Measurements from ENCODE around the gene PTPRM.

The PTPRM gene

GRCh38 chr18:7978834-7979233 is 411.7 kb downstream of the PTPRM start:
- ChIA-PET POLR2A (no interaction called here), CTCF (interaction anchor here (0.9 kb wide), 3 partner anchors 107 to 411 kb away, joined by 3 to 4 read pairs (median 3); no protein-coding TSS in a partner anchor)
- no peak for TF ChIP-seq ZNF596 (tag by site-specific recombination; IDR thresholded peaks at IDR 0.05)
- no peak for TF ChIP-seq ZNF426 (tag by site-specific recombination; IDR thresholded peaks at IDR 0.05)
- TF ChIP-seq OVOL3 (tag by site-specific recombination; IDR thresholded peaks at IDR 0.05): no peak
- TF ChIP-seq SCRT2 (tag by site-specific recombination; IDR thresholded peaks at IDR 0.05): no peak
- TF ChIP-seq ZNF670 (tag by site-specific recombination; IDR thresholded peaks at IDR 0.05; ENCODE audit: low read depth): no peak
- TF ChIP-seq ZNF114 (tag by site-specific recombination; IDR thresholded peaks at IDR 0.05): no peak
- TF ChIP-seq PRDM1 (tag by site-specific recombination; IDR thresholded peaks at IDR 0.05): no peak
- no peak for TF ChIP-seq KLF8 (tag by site-specific recombination; IDR thresholded peaks at IDR 0.05)
- TF ChIP-seq ZNF707 (tag by site-specific recombination; IDR thresholded peaks at IDR 0.05): no peak
- TF ChIP-seq ZNF837 (tag by site-specific recombination; IDR thresholded peaks at IDR 0.05): no peak
- TF ChIP-seq HOXA7 (CRISPR knock-in tag; IDR thresholded peaks at IDR 0.05; ENCODE audit: borderline replicate concordance): no peak
- TF ChIP-seq SP7 (tag by site-specific recombination; IDR thresholded peaks at IDR 0.05): no peak
- no peak for TF ChIP-seq KLF16 (tag by site-specific recombination; IDR thresholded peaks at IDR 0.05)
- no peak for TF ChIP-seq ZBTB7A (tag by site-specific recombination; IDR thresholded peaks at IDR 0.05; ENCODE audit: low read depth)
- no peak for TF ChIP-seq ZNF791 (tag by site-specific recombination; IDR thresholded peaks at IDR 0.05)
- TF ChIP-seq, protein P1, sequence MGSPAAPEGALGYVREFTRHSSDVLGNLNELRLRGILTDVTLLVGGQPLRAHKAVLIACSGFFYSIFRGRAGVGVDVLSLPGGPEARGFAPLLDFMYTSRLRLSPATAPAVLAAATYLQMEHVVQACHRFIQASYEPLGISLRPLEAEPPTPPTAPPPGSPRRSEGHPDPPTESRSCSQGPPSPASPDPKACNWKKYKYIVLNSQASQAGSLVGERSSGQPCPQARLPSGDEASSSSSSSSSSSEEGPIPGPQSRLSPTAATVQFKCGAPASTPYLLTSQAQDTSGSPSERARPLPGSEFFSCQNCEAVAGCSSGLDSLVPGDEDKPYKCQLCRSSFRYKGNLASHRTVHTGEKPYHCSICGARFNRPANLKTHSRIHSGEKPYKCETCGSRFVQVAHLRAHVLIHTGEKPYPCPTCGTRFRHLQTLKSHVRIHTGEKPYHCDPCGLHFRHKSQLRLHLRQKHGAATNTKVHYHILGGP (tag by site-specific recombination; IDR thresholded peaks at IDR 0.05): no peak
- no peak for TF ChIP-seq ZNF292 (tag by site-specific recombination; IDR thresholded peaks at IDR 0.05; ENCODE audit: borderline replicate concordance, low read depth)
- Histone ChIP-seq H3K27ac (ENCODE audit: extremely low read depth, low read depth, low read length) (no peak overlapping the region), H3K9me3 (ENCODE audit: control insufficient read depth, insufficient read depth, low read depth, low read length) (no peaks in the 10 kb centered on the region), H3K4me1 (ENCODE audit: control insufficient read depth, insufficient read depth, low read length) (peaks cover 2% of the 10 kb centered on the region; the same call in 1 of the 2 replicates), H3K36me3 (ENCODE audit: control insufficient read depth in 2 of 2, insufficient read depth in 1 of 2, low read length in 2 of 2) (no peaks in the 10 kb centered on the region), H3K4me3 (ENCODE audit: low read depth, low read length) (no peak overlapping the region)

- no peak for TF ChIP-seq REPIN1 (tag by site-specific recombination; IDR thresholded peaks at IDR 0.05; ENCODE audit: low read depth)
- H3K36me3 ChIP-seq (ENCODE audit: control insufficient read depth in 2 of 2, insufficient read depth in 1 of 2, low read length in 2 of 2): no peaks in the 10 kb centered on the region
- H3K4me3 ChIP-seq (ENCODE audit: low read depth, low read length): no peak overlapping the region
- peaks cover 2% of the 10 kb centered on the region; the same call in 1 of the 2 replicates for H3K4me1 ChIP-seq (ENCODE audit: control insufficient read depth, insufficient read depth, low read length)
- ChIA-PET POLR2A (no interaction called here), CTCF (interaction anchor here (0.9 kb wide), 1 partner anchor 410 kb away, joined by 3 read pairs; no protein-coding TSS in a partner anchor)
- no peaks in the 10 kb centered on the region for H3K9me3 ChIP-seq (ENCODE audit: control insufficient read depth, insufficient read depth, low read depth, low read length)
- H3K27ac ChIP-seq (ENCODE audit: extremely low read depth, low read depth, low read length): no peak overlapping the region
Observed at GRCh38 chr18:7979714-7980113, 412.6 kb downstream of the PTPRM start.

DNA sequence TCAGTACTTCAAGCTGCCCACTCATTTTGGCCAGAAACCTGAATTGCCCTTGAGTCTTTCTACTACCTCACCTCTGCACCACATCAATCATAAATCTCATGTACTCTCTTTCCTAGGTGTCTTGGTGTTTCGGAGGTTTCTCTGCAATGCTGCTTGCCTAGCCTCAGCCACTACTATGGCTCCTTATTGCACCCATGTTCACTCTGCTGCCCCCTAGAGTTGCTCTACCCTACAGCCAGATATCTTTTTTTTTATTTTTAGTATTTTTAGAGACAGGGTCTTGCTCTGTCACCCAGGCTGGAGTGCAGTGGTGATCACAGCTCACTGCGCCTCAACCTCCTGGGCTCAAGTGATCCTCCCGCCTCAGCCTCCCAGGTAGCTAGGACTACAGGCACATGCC is 413.0 kb downstream of the PTPRM start:
- no peaks in the 10 kb centered on the region for H3K36me3 ChIP-seq (ENCODE audit: control insufficient read depth in 2 of 2, insufficient read depth in 1 of 2, low read length in 2 of 2)
- POLR2A ChIA-PET: no interaction called here
- no peak overlapping the region for H3K27ac ChIP-seq (ENCODE audit: extremely low read depth, low read depth, low read length)
- H3K9me3 ChIP-seq (ENCODE audit: control insufficient read depth, insufficient read depth, low read depth, low read length): no peaks in the 10 kb centered on the region
- peaks cover 2% of the 10 kb centered on the region; the same call in 1 of the 2 replicates for H3K4me1 ChIP-seq (ENCODE audit: control insufficient read depth, insufficient read depth, low read length)
- no peak overlapping the region for H3K4me3 ChIP-seq (ENCODE audit: low read depth, low read length)
- CTCF ChIA-PET: interaction anchor here (0.6 kb wide), 2 partner anchors 189 to 403 kb away, joined by 3 read pairs; no protein-coding TSS in a partner anchor
- no peak for TF ChIP-seq ZBTB21 (tag by site-specific recombination; IDR thresholded peaks at IDR 0.05)
- no peak for TF ChIP-seq ZNF518A (tag by site-specific recombination; conservative IDR thresholded peaks at IDR 0.05; ENCODE audit: low read depth)
- no peak for TF ChIP-seq KLF16 (tag by site-specific recombination; IDR thresholded peaks at IDR 0.05)
- no peak for TF ChIP-seq ZNF211 (tag by site-specific recombination; IDR thresholded peaks at IDR 0.05; ENCODE audit: low read depth)
- TF ChIP-seq AEBP2 (tag by site-specific recombination; IDR thresholded peaks at IDR 0.05; ENCODE audit: borderline replicate concordance): no peak
- TF ChIP-seq ZNF391 (tag by site-specific recombination; IDR thresholded peaks at IDR 0.05; ENCODE audit: borderline replicate concordance, low read depth): no peak
- no peak for TF ChIP-seq GLI2 (tag by site-specific recombination; IDR thresholded peaks at IDR 0.05; ENCODE audit: borderline replicate concordance, low read depth)

Data from HEK293 (cell line).